Stomach (tissue), 4 donors: ENCODE results near the gene HSPG2.

Experiments used
- POLR2A ChIP-seq, 4 donors: fragments of 450-650 bp; IDR thresholded peaks; one replicate each; pipeline ENCODE4 v1.6.1; 2016; ENCODE audit warnings: antibody characterized with exemption in 4 of 4, control low read depth in 2 of 4, mild to moderate bottlenecking in 1 of 4, moderate library complexity in 1 of 4
- POLR2AphosphoS5 ChIP-seq, 3 donors: sonication (generic); formaldehyde crosslinking; IDR thresholded peaks; one replicate each; pipeline ENCODE4 v1.6.1; 2016; ENCODE audit warnings: antibody characterized with exemption in 3 of 3
- TF ChIP-seq, protein P1 (sequence below), 7 experiments: fragments of 450-650 bp in 4 of 7; fragments of 200-600 bp in 3 of 7; sonication (generic) in 3 of 7; IDR thresholded peaks; one replicate each; pipeline ENCODE4 v1.5.1; 2016 to 2019; ENCODE audit warnings: antibody characterized with exemption in 7 of 7, control low read depth in 2 of 7, mild to moderate bottlenecking in 1 of 7

GRCh38 chr1:21774835-21775549, 162.1 kb downstream of the HSPG2 start:
- TF ChIP-seq, protein P1, sequence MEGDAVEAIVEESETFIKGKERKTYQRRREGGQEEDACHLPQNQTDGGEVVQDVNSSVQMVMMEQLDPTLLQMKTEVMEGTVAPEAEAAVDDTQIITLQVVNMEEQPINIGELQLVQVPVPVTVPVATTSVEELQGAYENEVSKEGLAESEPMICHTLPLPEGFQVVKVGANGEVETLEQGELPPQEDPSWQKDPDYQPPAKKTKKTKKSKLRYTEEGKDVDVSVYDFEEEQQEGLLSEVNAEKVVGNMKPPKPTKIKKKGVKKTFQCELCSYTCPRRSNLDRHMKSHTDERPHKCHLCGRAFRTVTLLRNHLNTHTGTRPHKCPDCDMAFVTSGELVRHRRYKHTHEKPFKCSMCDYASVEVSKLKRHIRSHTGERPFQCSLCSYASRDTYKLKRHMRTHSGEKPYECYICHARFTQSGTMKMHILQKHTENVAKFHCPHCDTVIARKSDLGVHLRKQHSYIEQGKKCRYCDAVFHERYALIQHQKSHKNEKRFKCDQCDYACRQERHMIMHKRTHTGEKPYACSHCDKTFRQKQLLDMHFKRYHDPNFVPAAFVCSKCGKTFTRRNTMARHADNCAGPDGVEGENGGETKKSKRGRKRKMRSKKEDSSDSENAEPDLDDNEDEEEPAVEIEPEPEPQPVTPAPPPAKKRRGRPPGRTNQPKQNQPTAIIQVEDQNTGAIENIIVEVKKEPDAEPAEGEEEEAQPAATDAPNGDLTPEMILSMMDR (IDR thresholded peaks at IDR 0.05): no peak
- TF ChIP-seq POLR2AphosphoS5 (IDR thresholded peaks at IDR 0.05) (no peak), POLR2A (IDR thresholded peaks at IDR 0.05) (no peak)
